ENCODE results near the gene EVL. TPM values are rescaled to one million over a fixed set of nuclear protein-coding genes. Genes with fewer than 3 reads are reported as not detected.

The EVL gene
- total RNA-seq, 4 donors from 2014 or later = 33.7 to 148 (median 56.1) TPM

- DNase-seq (ENCODE audit: low spot score) (no peak), ATAC-seq (ENCODE audit: low FRiP score) (peak; percentile 89)
- TF ChIP-seq, protein P1, sequence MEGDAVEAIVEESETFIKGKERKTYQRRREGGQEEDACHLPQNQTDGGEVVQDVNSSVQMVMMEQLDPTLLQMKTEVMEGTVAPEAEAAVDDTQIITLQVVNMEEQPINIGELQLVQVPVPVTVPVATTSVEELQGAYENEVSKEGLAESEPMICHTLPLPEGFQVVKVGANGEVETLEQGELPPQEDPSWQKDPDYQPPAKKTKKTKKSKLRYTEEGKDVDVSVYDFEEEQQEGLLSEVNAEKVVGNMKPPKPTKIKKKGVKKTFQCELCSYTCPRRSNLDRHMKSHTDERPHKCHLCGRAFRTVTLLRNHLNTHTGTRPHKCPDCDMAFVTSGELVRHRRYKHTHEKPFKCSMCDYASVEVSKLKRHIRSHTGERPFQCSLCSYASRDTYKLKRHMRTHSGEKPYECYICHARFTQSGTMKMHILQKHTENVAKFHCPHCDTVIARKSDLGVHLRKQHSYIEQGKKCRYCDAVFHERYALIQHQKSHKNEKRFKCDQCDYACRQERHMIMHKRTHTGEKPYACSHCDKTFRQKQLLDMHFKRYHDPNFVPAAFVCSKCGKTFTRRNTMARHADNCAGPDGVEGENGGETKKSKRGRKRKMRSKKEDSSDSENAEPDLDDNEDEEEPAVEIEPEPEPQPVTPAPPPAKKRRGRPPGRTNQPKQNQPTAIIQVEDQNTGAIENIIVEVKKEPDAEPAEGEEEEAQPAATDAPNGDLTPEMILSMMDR (IDR thresholded peaks at IDR 0.05) = no peak
Observed at GRCh38 chr14:100031506-100032281, 33.5 kb upstream of the EVL start.

- TF ChIP-seq, protein P1 (IDR thresholded peaks at IDR 0.05) = no peak
- DNase-seq (ENCODE audit: low spot score) (no peak), ATAC-seq (ENCODE audit: low FRiP score) (no peak)
Observed at GRCh38 chr14:100032738-100033137, 32.5 kb upstream of the EVL start.

- DNase-seq (ENCODE audit: low spot score) (no peak), ATAC-seq (ENCODE audit: low FRiP score) (no peak)
- TF ChIP-seq, protein P1 (IDR thresholded peaks at IDR 0.05) = no peak
Observed at GRCh38 chr14:100033347-100034075, 31.7 kb upstream of the EVL start.

DNA sequence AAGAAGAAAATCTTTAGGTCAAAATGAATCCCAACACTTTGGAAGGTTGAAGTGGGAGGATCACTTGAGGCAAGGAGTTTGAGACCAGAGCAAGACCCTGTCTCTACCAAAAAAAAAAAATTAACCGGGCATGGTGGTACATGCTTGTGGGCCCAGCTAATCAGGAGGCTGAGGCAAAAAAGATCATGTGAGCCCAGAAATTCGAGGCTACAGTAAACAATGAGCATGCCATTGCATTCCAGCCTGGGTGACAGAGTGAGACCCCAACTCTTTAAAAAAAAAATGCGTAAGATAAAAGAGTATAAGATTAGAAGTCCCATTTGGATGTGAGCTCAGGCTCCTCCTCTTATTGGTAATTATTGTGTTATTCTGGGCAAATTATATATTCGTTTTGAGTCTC, 30.8 kb upstream of the EVL start:
- TF ChIP-seq, protein P1 (IDR thresholded peaks at IDR 0.05) = no peak
- DNase-seq (ENCODE audit: low spot score) (no peak), ATAC-seq (ENCODE audit: low FRiP score) (no peak)

DNA sequence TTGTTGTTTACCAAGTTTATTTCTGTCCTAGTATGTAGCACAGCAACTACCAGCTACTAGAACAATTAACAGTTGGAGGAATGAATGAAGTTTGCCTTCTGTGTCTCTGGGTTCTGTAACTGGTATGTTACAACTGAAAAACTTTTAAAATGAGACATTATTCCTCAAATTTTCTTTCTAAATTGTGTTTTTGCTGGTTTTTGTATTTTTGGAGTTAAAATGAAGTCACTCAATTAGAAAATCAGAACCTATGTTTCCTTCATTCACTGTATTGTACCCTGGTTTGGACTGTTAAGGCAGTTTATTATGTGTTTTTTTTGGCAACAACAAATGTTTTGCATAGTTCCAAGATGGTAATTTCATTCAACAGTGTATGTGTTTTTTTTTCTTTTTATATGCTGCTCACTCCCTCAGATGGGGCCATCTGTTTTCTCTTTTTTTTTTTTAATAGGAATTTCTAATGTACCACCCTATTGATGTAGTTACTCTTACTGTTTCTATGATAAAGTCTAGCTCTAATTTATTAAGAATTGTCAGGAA, 30.2 kb upstream of the EVL start:
- TF ChIP-seq, protein P1 (IDR thresholded peaks at IDR 0.05) = no peak
- no peak for ATAC-seq (ENCODE audit: low FRiP score)

GRCh38 chr14:100035700-100036099, 29.5 kb upstream of the EVL start:
- TF ChIP-seq, protein P1 (IDR thresholded peaks at IDR 0.05) = no peak

More for the DNA sequence above, 30.2 kb upstream of the EVL start:
- DNase-seq (ENCODE audit: low spot score) = no peak

More at GRCh38 chr14:100035700-100036099, 29.5 kb upstream of the EVL start:
- ATAC-seq (ENCODE audit: low FRiP score) = no peak
- no peak for DNase-seq (ENCODE audit: low spot score)
